RWPE2 (cell line): ENCODE measurements around the gene DYRK1B.

Experiments
- ATAC-seq: fragments of 200-7000 bp; cut with Tn5 transposase; 3 replicates; pipeline ENCODE4 v1.9.1; 2021; ENCODE audit warnings: low read depth
- DNase-seq: peaks from one replicate; pipeline ENCODE4 v3.0.0-alpha.2; 2020; ENCODE audit warnings: low spot score
- H3K27ac ChIP-seq: fragments of 450-650 bp; 2 replicates; pipeline ENCODE4 v1.5.1; 2017; ENCODE audit warnings: mild to moderate bottlenecking; ENCODE audit not compliant: poor library complexity, severe bottlenecking
- H3K27me3 ChIP-seq: fragments of 250-450 bp; sonication (Bioruptor Pico); 2 replicates; pipeline ENCODE4 v1.5.1; 2021; ENCODE audit warnings: mild to moderate bottlenecking, moderate library complexity; ENCODE audit not compliant: insufficient read depth, poor library complexity, severe bottlenecking
- H3K36me3 ChIP-seq: fragments of 250-450 bp; sonication (Bioruptor Pico); 2 replicates; pipeline ENCODE4 v1.5.1; 2020; ENCODE audit warnings: low read depth, mild to moderate bottlenecking, moderate library complexity
- H3K4me1 ChIP-seq: fragments of 250-450 bp; sonication (Bioruptor Pico); 2 replicates; pipeline ENCODE4 v1.5.1; 2021; ENCODE audit warnings: mild to moderate bottlenecking, moderate library complexity; ENCODE audit not compliant: insufficient read depth, poor library complexity, severe bottlenecking
- H3K4me3 ChIP-seq: fragments of 250-450 bp; sonication (Bioruptor Pico); 2 replicates; pipeline ENCODE4 v1.5.1; 2021; ENCODE audit warnings: mild to moderate bottlenecking, moderate library complexity; ENCODE audit not compliant: severe bottlenecking
- H3K9me3 ChIP-seq: fragments of 250-450 bp; sonication (Bioruptor Pico); 2 replicates; pipeline ENCODE4 v1.5.1; 2021; ENCODE audit warnings: mild to moderate bottlenecking, moderate library complexity; ENCODE audit not compliant: severe bottlenecking
- TF ChIP-seq, protein P1 (sequence below): fragments of 450-650 bp; IDR thresholded peaks from one replicate; pipeline ENCODE4 v1.5.1; 2017; ENCODE audit warnings: mild to moderate bottlenecking, moderate library complexity; ENCODE audit not compliant: poor library complexity, severe bottlenecking

DYRK1B gene

DNA sequence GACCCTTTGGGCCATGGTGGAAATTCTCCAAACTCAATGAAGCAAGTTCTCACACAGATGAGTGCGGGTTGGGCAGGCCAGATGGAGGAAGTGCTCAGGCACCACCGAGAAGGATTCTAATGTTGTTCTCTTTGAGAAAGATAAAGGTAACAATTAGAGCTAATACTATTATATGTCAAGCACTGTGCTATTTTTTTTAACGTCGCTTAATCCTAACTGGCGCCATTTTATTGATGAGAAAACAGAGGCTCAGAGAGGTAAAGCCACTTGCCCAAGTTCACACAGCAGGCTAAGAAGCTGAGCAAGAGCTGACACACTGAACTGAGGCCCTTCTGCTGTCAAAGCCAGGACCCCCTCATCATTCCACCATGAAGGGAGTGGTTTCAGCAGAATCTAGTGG, 11.2 kb upstream of the DYRK1B start:
- Histone ChIP-seq H3K4me3 (peak overlapping the region; percentile 74), H3K4me1 (peaks cover 24% of the 10 kb centered on the region), H3K27me3 (no peaks in the 10 kb centered on the region), H3K36me3 (peaks cover 24% of the 10 kb centered on the region), H3K27ac (peak overlapping the region; percentile 41), H3K9me3 (no peaks in the 10 kb centered on the region)
- ATAC-seq, result no peak
- DNase-seq, result peak; percentile 7
- TF ChIP-seq, protein P1, sequence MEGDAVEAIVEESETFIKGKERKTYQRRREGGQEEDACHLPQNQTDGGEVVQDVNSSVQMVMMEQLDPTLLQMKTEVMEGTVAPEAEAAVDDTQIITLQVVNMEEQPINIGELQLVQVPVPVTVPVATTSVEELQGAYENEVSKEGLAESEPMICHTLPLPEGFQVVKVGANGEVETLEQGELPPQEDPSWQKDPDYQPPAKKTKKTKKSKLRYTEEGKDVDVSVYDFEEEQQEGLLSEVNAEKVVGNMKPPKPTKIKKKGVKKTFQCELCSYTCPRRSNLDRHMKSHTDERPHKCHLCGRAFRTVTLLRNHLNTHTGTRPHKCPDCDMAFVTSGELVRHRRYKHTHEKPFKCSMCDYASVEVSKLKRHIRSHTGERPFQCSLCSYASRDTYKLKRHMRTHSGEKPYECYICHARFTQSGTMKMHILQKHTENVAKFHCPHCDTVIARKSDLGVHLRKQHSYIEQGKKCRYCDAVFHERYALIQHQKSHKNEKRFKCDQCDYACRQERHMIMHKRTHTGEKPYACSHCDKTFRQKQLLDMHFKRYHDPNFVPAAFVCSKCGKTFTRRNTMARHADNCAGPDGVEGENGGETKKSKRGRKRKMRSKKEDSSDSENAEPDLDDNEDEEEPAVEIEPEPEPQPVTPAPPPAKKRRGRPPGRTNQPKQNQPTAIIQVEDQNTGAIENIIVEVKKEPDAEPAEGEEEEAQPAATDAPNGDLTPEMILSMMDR, result no peak

DNA sequence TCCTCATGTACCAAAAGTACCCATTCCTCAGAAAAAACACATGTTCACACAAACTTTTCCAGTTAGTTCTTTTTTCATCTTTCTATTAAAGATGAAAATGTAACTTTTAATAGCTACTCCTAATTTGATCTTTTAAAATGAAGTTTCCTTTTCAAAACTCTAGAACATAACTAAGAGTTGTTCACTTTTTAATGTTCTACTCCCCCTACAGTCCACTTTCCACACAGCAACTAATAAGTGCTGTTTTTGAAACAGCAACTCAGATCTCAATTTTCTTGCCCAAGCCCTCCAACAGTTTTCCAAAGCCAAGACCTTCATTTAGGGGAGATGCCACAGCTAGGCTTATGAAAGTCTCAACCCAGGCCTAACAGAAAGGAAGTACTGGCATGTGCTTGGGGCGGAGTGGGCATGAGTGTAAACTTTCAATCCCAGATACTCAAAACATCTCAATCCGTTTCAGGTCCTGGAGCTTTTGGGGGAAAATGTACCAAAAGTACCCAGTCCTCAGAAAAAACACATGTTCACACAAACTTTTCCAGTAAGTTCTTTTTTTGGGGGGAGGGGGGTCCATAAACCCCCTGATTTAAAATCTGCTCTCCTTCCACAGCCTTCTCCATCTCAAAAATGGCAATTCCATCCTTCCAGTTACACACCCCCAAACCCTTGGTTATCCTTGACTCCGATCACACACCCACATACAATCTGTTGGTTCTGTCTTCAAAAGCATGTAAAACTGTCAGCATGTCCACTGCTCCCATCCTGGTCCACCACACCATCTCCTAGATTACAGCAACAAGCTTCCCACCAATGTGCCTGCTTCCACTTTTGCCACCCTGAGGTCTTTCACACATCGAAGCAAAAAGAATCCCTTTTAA, 10.2 kb upstream of the DYRK1B start:
- peaks cover 34% of the 10 kb centered on the region for H3K36me3 ChIP-seq
- TF ChIP-seq, protein P1, result peak; percentile 75
- H3K9me3 ChIP-seq, result no peaks in the 10 kb centered on the region
- H3K4me1 ChIP-seq, result peaks cover 24% of the 10 kb centered on the region
- peak; percentile 1 for DNase-seq
- H3K27me3 ChIP-seq, result no peaks in the 10 kb centered on the region
- ATAC-seq, result no peak
- H3K27ac ChIP-seq, result peak overlapping the region; percentile 41
- peak overlapping the region; percentile 74 for H3K4me3 ChIP-seq

DNA sequence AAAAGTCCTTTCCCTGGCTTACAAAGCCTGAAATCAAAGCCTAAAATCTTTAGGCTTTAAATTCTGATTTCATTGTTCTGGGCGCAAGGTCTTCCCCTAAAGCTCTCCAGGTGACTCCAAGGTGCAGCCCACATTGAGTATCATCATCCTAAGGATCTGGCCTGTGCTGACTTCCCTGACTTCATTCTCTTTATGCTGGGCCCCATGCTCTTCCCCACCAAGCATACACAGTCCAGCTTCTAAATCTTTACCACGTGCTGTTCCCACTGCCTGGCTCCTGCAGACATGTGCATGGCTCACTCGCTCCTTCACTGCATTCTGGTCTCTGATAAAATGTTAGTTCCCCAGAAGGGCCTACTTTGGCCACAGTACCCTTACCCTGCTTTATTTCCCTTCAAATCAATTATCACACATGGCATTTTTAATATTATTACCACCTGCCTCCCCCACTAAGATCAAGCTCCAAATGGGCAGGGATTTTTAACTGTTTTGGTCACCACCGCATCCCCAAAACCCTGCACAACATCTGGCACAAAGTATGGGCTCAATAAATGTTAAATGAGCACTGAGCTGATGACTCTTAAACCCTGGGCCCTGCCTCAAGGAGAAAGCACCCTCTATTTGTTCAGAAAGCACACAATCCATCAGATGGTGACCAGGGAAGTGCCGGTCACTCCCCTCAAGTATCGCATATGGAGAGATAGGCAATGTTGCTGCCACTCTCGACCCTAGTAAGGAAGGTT, 8.9 kb upstream of the DYRK1B start:
- H3K4me3 ChIP-seq, result no peak overlapping the region
- peak; percentile 8 for DNase-seq
- no peaks in the 10 kb centered on the region for H3K9me3 ChIP-seq
- no peaks in the 10 kb centered on the region for H3K27me3 ChIP-seq
- peaks cover 47% of the 10 kb centered on the region for H3K36me3 ChIP-seq
- no peak for ATAC-seq
- H3K27ac ChIP-seq, result no peak overlapping the region
- H3K4me1 ChIP-seq, result peaks cover 24% of the 10 kb centered on the region
- TF ChIP-seq, protein P1, result peak; percentile 20

DNA sequence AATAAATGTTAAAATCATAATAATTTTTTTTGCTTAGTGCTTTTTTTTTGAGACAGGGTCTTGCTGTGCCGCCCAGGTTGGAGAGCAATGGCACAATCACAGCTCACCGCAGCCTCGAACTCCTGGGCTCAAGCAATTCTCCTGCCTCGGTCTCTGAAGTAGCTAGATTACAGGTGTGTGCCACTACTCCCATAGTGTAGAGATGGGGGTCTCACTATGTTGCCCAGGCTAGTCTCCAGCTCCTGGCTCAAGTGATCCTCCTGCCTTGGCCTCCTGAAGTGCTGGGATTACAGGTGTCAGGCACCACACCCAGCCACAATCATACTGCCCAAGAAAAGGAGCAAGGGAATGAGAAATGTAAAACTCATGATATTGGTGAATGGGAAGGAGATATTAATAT, 7.1 kb upstream of the DYRK1B start:
- peaks cover 24% of the 10 kb centered on the region for H3K4me1 ChIP-seq
- DNase-seq (no peak), ATAC-seq (no peak)
- no peak overlapping the region for H3K27ac ChIP-seq
- H3K4me3 ChIP-seq, result no peak overlapping the region
- no peaks in the 10 kb centered on the region for H3K9me3 ChIP-seq
- peaks cover 63% of the 10 kb centered on the region for H3K36me3 ChIP-seq
- TF ChIP-seq, protein P1, result no peak
- no peaks in the 10 kb centered on the region for H3K27me3 ChIP-seq

DNA sequence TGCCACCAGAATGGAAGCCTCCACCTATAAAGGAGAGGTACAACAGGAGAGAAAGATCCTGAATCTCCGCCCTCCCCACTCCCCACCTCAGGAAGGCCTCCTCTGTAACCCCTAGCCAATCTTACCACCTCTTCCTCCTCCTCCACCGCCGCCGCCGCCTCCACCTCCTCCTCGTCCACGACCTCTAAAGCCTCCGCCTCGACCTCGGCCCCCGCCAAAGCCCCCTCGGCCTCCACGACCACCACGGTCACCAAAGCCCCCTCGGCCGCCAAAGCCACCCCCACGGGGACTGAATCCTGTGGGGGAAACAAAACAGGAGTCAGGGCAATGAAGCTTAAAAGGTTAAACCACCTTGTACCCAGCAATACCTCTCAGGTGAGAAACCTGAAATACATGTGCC, 6.5 kb upstream of the DYRK1B start:
- H3K4me3 ChIP-seq, result no peak overlapping the region
- no peak for DNase-seq
- peaks cover 24% of the 10 kb centered on the region for H3K4me1 ChIP-seq
- H3K27me3 ChIP-seq, result no peaks in the 10 kb centered on the region
- peaks cover 69% of the 10 kb centered on the region for H3K36me3 ChIP-seq
- ATAC-seq, result no peak
- H3K27ac ChIP-seq, result no peak overlapping the region
- TF ChIP-seq, protein P1, result no peak
- H3K9me3 ChIP-seq, result no peaks in the 10 kb centered on the region
